BE2C (cell line): ENCODE data around the gene GALNT9.
A peak's percentile ranks its signal among the peaks of the same experiment; 100 is the strongest.

Experiments
- DNase-seq: peaks from one replicate; pipeline ENCODE4 v3.0.0-alpha.2; 2020
- H3K27me3 ChIP-seq: fragments of 250-450 bp; sonication (Bioruptor Pico); 2 replicates; pipeline ENCODE4 v1.5.1; 2020; ENCODE audit warnings: mild to moderate bottlenecking
- H3K36me3 ChIP-seq: fragments of 250-450 bp; sonication (Bioruptor Pico); 2 replicates; pipeline ENCODE4 v1.5.1; 2020; ENCODE audit warnings: mild to moderate bottlenecking
- H3K4me1 ChIP-seq: fragments of 250-450 bp; sonication (Bioruptor Pico); 2 replicates; pipeline ENCODE4 v1.5.1; 2020
- H3K4me3 ChIP-seq: 2 replicates; pipeline ENCODE4 v1.5.1; 2011; ENCODE audit warnings: low read depth, low read length
- H3K9me3 ChIP-seq: fragments of 250-450 bp; sonication (Bioruptor Pico); 2 replicates; pipeline ENCODE4 v1.5.1; 2020
- CTCF ChIP-seq: IDR thresholded peaks from 2 replicates; pipeline ENCODE4 v1.5.1; 2012; ENCODE audit warnings: mild to moderate bottlenecking, low read depth, low read length

The GALNT9 gene

GRCh38 chr12:132276827-132277373 lies 52.5 kb downstream of the GALNT9 start:
- Histone ChIP-seq H3K4me3 (no peak overlapping the region), H3K9me3 (no peaks in the 10 kb centered on the region), H3K4me1 (no peaks in the 10 kb centered on the region), H3K27me3 (peaks cover 42% of the 10 kb centered on the region), H3K36me3 (no peaks in the 10 kb centered on the region)
- DNase-seq, result no peak
- no peak for TF ChIP-seq CTCF

GRCh38 chr12:132276066-132276826 lies 53.1 kb downstream of the GALNT9 start:
- H3K4me3 ChIP-seq, result no peak overlapping the region
- H3K9me3 ChIP-seq, result no peaks in the 10 kb centered on the region
- no peaks in the 10 kb centered on the region for H3K4me1 ChIP-seq
- H3K27me3 ChIP-seq, result peaks cover 49% of the 10 kb centered on the region
- no peak for DNase-seq
- no peaks in the 10 kb centered on the region for H3K36me3 ChIP-seq
- no peak for TF ChIP-seq CTCF

GRCh38 chr12:132275631-132276030 lies 53.8 kb downstream of the GALNT9 start:
- no peak for DNase-seq
- no peaks in the 10 kb centered on the region for H3K4me1 ChIP-seq
- TF ChIP-seq CTCF, result no peak
- H3K9me3 ChIP-seq, result no peaks in the 10 kb centered on the region
- no peaks in the 10 kb centered on the region for H3K36me3 ChIP-seq
- H3K4me3 ChIP-seq, result no peak overlapping the region
- H3K27me3 ChIP-seq, result peaks cover 52% of the 10 kb centered on the region

- Histone ChIP-seq H3K9me3 (no peaks in the 10 kb centered on the region), H3K36me3 (no peaks in the 10 kb centered on the region), H3K4me3 (no peak overlapping the region), H3K4me1 (no peaks in the 10 kb centered on the region), H3K27me3 (peaks cover 58% of the 10 kb centered on the region)
- peak; percentile 66 for DNase-seq
- TF ChIP-seq CTCF, result no peak
These were observed 54.3 kb downstream of the GALNT9 start for GRCh38 chr12:132275110-132275531.

- no peak for TF ChIP-seq CTCF
- no peaks in the 10 kb centered on the region for H3K36me3 ChIP-seq
- H3K4me1 ChIP-seq, result no peaks in the 10 kb centered on the region
- DNase-seq, result no peak
- H3K27me3 ChIP-seq, result peaks cover 69% of the 10 kb centered on the region
- no peak overlapping the region for H3K4me3 ChIP-seq
- H3K9me3 ChIP-seq, result no peaks in the 10 kb centered on the region
These were observed 55.4 kb downstream of the GALNT9 start for GRCh38 chr12:132273992-132274334.

- no peak for DNase-seq
- Histone ChIP-seq H3K27me3 (peaks cover 68% of the 10 kb centered on the region), H3K9me3 (no peaks in the 10 kb centered on the region), H3K4me3 (no peak overlapping the region), H3K36me3 (no peaks in the 10 kb centered on the region), H3K4me1 (no peaks in the 10 kb centered on the region)
- TF ChIP-seq CTCF, result no peak
These were observed 56.7 kb downstream of the GALNT9 start for GRCh38 chr12:132272711-132273110.
